CD14-positive monocyte (primary cell): ENCODE measurements around the gene NAPB. TPM values are rescaled to one million over a fixed set of nuclear protein-coding genes. Genes with fewer than 3 reads are reported as not detected.

ENCODE experiments used
- DNase-seq, 3 donors: peaks; one replicate each; pipeline ENCODE4 v3.0.0-alpha.2; 2011 to 2022
- H2AFZ ChIP-seq: 2 replicates; pipeline ENCODE4 v1.6.0; 2012; ENCODE audit warnings: mild to moderate bottlenecking, low read depth, low read length, inconsistent platforms; ENCODE audit not compliant: insufficient read depth, poor library complexity, severe bottlenecking
- H3K27ac ChIP-seq, 2 donors: 1 replicate in 1 of 2; 2 replicates in 1 of 2; pipeline ENCODE4 v1.5.1; 2012 to 2013; ENCODE audit warnings: low read length in 2 of 2, control low read depth in 1 of 2, inconsistent platforms in 1 of 2, low read depth in 1 of 2, mild to moderate bottlenecking in 1 of 2
- H3K27me3 ChIP-seq, 2 donors: one replicate each; pipeline versions ENCODE4 v1.6.0 to v1.6.1; 2011 to 2013; ENCODE audit warnings: low read length in 2 of 2; ENCODE audit not compliant: control insufficient read depth in 2 of 2, insufficient read depth in 2 of 2
- H3K36me3 ChIP-seq, 2 donors: replicated peaks in 1 of 2; 1 replicate in 1 of 2; 2 replicates in 1 of 2; pipeline versions ENCODE4 v1.5.1 to v1.6.1; 2012 to 2013; ENCODE audit warnings: low read length in 2 of 2, control low read depth in 1 of 2, inconsistent platforms in 1 of 2, mild to moderate bottlenecking in 1 of 2; ENCODE audit not compliant: insufficient read depth in 2 of 2, control insufficient read depth in 1 of 2
- H3K4me1 ChIP-seq, 2 donors: 1 replicate in 1 of 2; 2 replicates in 1 of 2; pipeline versions ENCODE4 v1.5.1 to v1.6.1; 2012 to 2013; ENCODE audit warnings: low read length in 2 of 2, control low read depth in 1 of 2, inconsistent platforms in 1 of 2, mild to moderate bottlenecking in 1 of 2, moderate library complexity in 1 of 2; ENCODE audit not compliant: insufficient read depth in 2 of 2, control insufficient read depth in 1 of 2
- H3K4me2 ChIP-seq: replicated peaks from 2 replicates; pipeline ENCODE3; 2012; ENCODE audit warnings: low read length, moderate library complexity, mild to moderate bottlenecking; ENCODE audit not compliant: poor library complexity, severe bottlenecking; ENCODE audit errors: extremely low read depth
- H3K4me3 ChIP-seq, 3 experiments: fragments of 200-600 bp in 1 of 3; sonication (generic) in 1 of 3; replicated peaks in 1 of 3; 1 replicate in 2 of 3; 2 replicates in 1 of 3; pipeline ENCODE4 v1.5.1; 2011 to 2013; ENCODE audit warnings: low read length in 3 of 3, mild to moderate bottlenecking in 3 of 3, control low read depth in 2 of 3, low read depth in 2 of 3, inconsistent platforms in 1 of 3, moderate library complexity in 1 of 3
- H3K79me2 ChIP-seq: 2 replicates; pipeline ENCODE4 v1.6.0; 2012; ENCODE audit warnings: mild to moderate bottlenecking, control low read depth, inconsistent platforms, low read length, moderate library complexity; ENCODE audit not compliant: insufficient read depth
- H3K9ac ChIP-seq: 2 replicates; pipeline ENCODE4 v1.6.0; 2017; ENCODE audit warnings: low read length, mild to moderate bottlenecking; ENCODE audit not compliant: insufficient read depth, poor library complexity, severe bottlenecking
- H3K9me3 ChIP-seq, 2 donors: replicated peaks in 1 of 2; 1 replicate in 1 of 2; 2 replicates in 1 of 2; pipeline versions ENCODE4 v1.5.1 to v1.6.1; 2012 to 2013; ENCODE audit warnings: low read length in 2 of 2, control low read depth in 1 of 2; ENCODE audit not compliant: control insufficient read depth in 1 of 2, insufficient read depth in 1 of 2
- H4K20me1 ChIP-seq: 2 replicates; pipeline ENCODE4 v1.6.0; 2012; ENCODE audit warnings: mild to moderate bottlenecking, low read length, control low read depth, moderate library complexity; ENCODE audit not compliant: insufficient read depth
- H3K27ac Mint-ChIP-seq, 7 donors: one replicate each; pipeline ENCODE4 v1.8.0; 2020; ENCODE audit warnings: mild to moderate bottlenecking in 7 of 7, mixed read lengths in 7 of 7, moderate library complexity in 6 of 7, inconsistent platforms in 2 of 7
- H3K27me3 Mint-ChIP-seq, 3 donors: one replicate each; pipeline ENCODE4 v1.8.0; 2021 to 2022; ENCODE audit warnings: low read depth in 3 of 3, mild to moderate bottlenecking in 3 of 3, mixed read lengths in 3 of 3, moderate library complexity in 3 of 3, inconsistent platforms in 1 of 3
- H3K36me3 Mint-ChIP-seq, 2 donors: one replicate each; pipeline ENCODE4 v1.8.0; 2020; ENCODE audit warnings: mixed read lengths in 2 of 2, inconsistent platforms in 1 of 2, mild to moderate bottlenecking in 1 of 2
- H3K4me1 Mint-ChIP-seq: one replicate; pipeline ENCODE4 v1.8.0; 2020; ENCODE audit warnings: mild to moderate bottlenecking, mixed read lengths
- H3K4me3 Mint-ChIP-seq, 2 donors: one replicate each; pipeline ENCODE4 v1.8.0; 2020; ENCODE audit warnings: mild to moderate bottlenecking in 2 of 2, mixed read lengths in 2 of 2, moderate library complexity in 1 of 2
- H3K9me3 Mint-ChIP-seq, 7 donors: one replicate each; pipeline ENCODE4 v1.8.0; 2020 to 2022; ENCODE audit warnings: mixed read lengths in 7 of 7, mild to moderate bottlenecking in 6 of 7, moderate library complexity in 6 of 7, inconsistent platforms in 2 of 7
- WGBS: methylation state at CpG from one replicate; pipeline ENCODE4 v1.1.5; 2013; ENCODE audit warnings: missing lambda C conversion rate; ENCODE audit not compliant: insufficient coverage; 5-methylcytosine and 5-hydroxymethylcytosine counted together
- intact Hi-C, 2 donors: fragments of 100-400 bp; cut with micrococcal nuclease; formaldehyde crosslinking; loops; one replicate each; pipeline versions ENCODE4 v1.15.0 to v1.15.1; 2023
- polyA plus RNA-seq, 3 donors: library from polyadenylated mRNA; depleted of rRNA in 1 of 3; unstranded in 2 of 3; stranded (reverse) in 1 of 3; fragments of 300-500 nt in 2 of 3; fragments of >200 nt in 1 of 3; fragmentation: Illumina TruSeq in 2 of 3; gene quantifications; 1 replicate in 2 of 3; 2 replicates in 1 of 3; pipeline ENCODE4 v1.2.3, GENCODE V29; 2012 to 2021
- small RNA-seq: library from RNA; depleted of rRNA; stranded (forward); fragments of <200 nt; gene quantifications from one replicate; pipeline ENCODE3, GENCODE V24; 2012; ENCODE audit warnings: low read depth; ENCODE audit not compliant: insufficient read length
- TF ChIP-seq, protein P1 (sequence below): fragments of 200-600 bp; IDR thresholded peaks from one replicate; pipeline ENCODE4 v1.8.0; 2022; ENCODE audit warnings: antibody characterized with exemption, mild to moderate bottlenecking

The NAPB gene
- polyA plus RNA-seq, 3 donors: 2.4 to 6.3 (median 2.6) TPM

DNA sequence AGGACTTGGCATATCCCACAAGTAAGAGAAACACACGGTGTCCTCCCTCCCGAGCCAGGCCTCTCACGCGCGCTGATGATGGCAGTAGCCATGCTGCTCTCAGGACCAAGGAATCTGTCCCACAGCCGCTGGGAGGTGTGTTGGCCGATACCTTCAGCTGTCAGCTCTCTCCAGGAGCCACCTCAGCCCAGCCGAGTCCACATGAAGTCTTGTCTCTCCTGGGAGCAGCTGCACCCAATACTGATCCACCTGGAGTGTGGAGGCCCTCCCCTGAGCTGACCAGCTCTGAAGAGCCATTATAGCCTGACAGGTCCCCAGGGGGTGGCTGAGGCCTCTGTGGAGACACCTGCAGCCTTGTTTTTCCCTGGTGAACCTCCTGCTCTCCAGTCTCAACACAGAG lies 94.5 kb downstream of the NAPB start:
- intact Hi-C loops: no loop called here
- peaks cover 0 to 6% (median 0%) of the 10 kb centered on the region in 7 donors for H3K9me3 Mint-ChIP-seq
- no peak overlapping the region for H3K27ac Mint-ChIP-seq

DNA sequence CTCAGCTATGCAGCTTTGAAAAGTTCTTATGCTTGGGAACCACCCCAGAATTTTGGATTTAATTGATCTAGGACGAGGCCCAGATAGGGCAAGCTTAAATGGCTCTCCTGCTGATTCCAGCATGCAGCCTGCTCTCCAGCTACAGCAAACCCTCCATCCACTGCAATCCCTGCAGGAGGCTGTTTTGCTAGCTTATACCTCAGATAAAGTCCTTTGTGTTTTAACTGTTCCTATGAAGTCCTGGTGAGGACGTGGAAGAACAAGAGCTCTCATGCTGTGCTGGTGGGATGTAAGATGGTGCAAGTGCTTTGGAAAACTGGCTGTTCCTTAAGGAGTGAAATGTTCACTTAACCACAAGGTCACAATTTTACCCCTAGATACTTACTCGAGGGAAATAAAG lies 96.2 kb downstream of the NAPB start:
- intact Hi-C loops: no loop called here
- Histone ChIP-seq H3K9me3 (no peaks in the 10 kb centered on the region), H3K9ac (no peak overlapping the region), H3K4me1 (no peaks in the 10 kb centered on the region), H3K27ac (no peak overlapping the region), H4K20me1 (no peaks in the 10 kb centered on the region), H3K4me2 (no peak overlapping the region), H2AFZ (no peak overlapping the region), H3K36me3 (no peaks in the 10 kb centered on the region), H3K4me3 (no peak overlapping the region), H3K79me2 (no peaks in the 10 kb centered on the region), H3K27me3 (no peaks in the 10 kb centered on the region)
- Mint-ChIP-seq H3K4me1 (no peaks in the 10 kb centered on the region), H3K36me3 (no peaks in the 10 kb centered on the region), H3K9me3 (peaks cover 0 to 8% (median 2%) of the 10 kb centered on the region in 7 donors), H3K27me3 (peaks cover 2 to 5% (median 4%) of the 10 kb centered on the region in 3 donors), H3K4me3 (no peak overlapping the region), H3K27ac (no peak overlapping the region)
- TF ChIP-seq, protein P1, sequence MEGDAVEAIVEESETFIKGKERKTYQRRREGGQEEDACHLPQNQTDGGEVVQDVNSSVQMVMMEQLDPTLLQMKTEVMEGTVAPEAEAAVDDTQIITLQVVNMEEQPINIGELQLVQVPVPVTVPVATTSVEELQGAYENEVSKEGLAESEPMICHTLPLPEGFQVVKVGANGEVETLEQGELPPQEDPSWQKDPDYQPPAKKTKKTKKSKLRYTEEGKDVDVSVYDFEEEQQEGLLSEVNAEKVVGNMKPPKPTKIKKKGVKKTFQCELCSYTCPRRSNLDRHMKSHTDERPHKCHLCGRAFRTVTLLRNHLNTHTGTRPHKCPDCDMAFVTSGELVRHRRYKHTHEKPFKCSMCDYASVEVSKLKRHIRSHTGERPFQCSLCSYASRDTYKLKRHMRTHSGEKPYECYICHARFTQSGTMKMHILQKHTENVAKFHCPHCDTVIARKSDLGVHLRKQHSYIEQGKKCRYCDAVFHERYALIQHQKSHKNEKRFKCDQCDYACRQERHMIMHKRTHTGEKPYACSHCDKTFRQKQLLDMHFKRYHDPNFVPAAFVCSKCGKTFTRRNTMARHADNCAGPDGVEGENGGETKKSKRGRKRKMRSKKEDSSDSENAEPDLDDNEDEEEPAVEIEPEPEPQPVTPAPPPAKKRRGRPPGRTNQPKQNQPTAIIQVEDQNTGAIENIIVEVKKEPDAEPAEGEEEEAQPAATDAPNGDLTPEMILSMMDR: no peak
- 100% methylated on average over 1 of the region's 3 CpGs for WGBS
- no peak for DNase-seq

More for the DNA sequence above, 94.5 kb downstream of the NAPB start:
- H3K27me3 ChIP-seq: no peaks in the 10 kb centered on the region
- H3K4me2 ChIP-seq: no peak overlapping the region
- H3K79me2 ChIP-seq: no peaks in the 10 kb centered on the region
- no peaks in the 10 kb centered on the region for H4K20me1 ChIP-seq
- H3K9me3 ChIP-seq: no peaks in the 10 kb centered on the region
- Mint-ChIP-seq H3K4me3 (no peak overlapping the region), H3K4me1 (peaks cover under 1% of the 10 kb centered on the region), H3K36me3 (no peaks in the 10 kb centered on the region), H3K27me3 (peaks cover 3 to 4% (median 3%) of the 10 kb centered on the region in 3 donors)
- H3K4me1 ChIP-seq: no peaks in the 10 kb centered on the region
- no peak for DNase-seq
- TF ChIP-seq, protein P1: no peak
- H3K27ac ChIP-seq: no peak overlapping the region
- H2AFZ ChIP-seq: no peak overlapping the region
- WGBS: 96% methylated on average over 8 of the region's 8 CpGs
- H3K36me3 ChIP-seq: no peaks in the 10 kb centered on the region
- no peak overlapping the region for H3K9ac ChIP-seq
- H3K4me3 ChIP-seq: no peak overlapping the region

Small RNA genes lying within 50 kb of the gene (small RNA-seq; reads per million reads assigned to genes)
- gene RF00019 (not detected), gene RNA5SP479 (not detected)

Other genes starting within 250 kb of the NAPB start
- gene NXT1, start 70.7 kb downstream of the NAPB start, polyA plus RNA-seq: 100 to 1,000 TPM in 1 of 3 donors, 10 to 100 TPM in 2; 37.8 to 140 (median 39.4) TPM
- 100 to 1,000 TPM in 1 of 3 donors, 1 to 10 TPM in 2; 5.5 to 215 (median 7.0) TPM for gene GZF1, start 59.3 kb downstream of the NAPB start, polyA plus RNA-seq
- gene CSTL1, start 18.2 kb upstream of the NAPB start, polyA plus RNA-seq: not detected
- not detected for gene CST11, start 31.4 kb upstream of the NAPB start, polyA plus RNA-seq
- not detected for gene CST8, start 69.6 kb upstream of the NAPB start, polyA plus RNA-seq
- gene CST9L, start 147.0 kb upstream of the NAPB start, polyA plus RNA-seq: not detected
- gene CST9, start 184.4 kb upstream of the NAPB start, polyA plus RNA-seq: under 1 TPM in 1 of 3 donors, not detected in 2; 0.13 TPM
- 1,000 to 10,000 TPM; 1,459 to 3,222 (median 2,657) TPM for gene CST3, start 216.5 kb upstream of the NAPB start, polyA plus RNA-seq